Activated CD4-positive, alpha-beta T cell treated with anti-CD3 and anti-CD28 coated beads for 24 hours (primary cell): ENCODE measurements around the gene SCN8A.

ENCODE experiments used
- DNase-seq, 2 donors: peaks; one replicate each; pipeline ENCODE4 v3.0.0-alpha.2; 2020; ENCODE audit warnings: low read depth in 2 of 2

Gene SCN8A

DNA sequence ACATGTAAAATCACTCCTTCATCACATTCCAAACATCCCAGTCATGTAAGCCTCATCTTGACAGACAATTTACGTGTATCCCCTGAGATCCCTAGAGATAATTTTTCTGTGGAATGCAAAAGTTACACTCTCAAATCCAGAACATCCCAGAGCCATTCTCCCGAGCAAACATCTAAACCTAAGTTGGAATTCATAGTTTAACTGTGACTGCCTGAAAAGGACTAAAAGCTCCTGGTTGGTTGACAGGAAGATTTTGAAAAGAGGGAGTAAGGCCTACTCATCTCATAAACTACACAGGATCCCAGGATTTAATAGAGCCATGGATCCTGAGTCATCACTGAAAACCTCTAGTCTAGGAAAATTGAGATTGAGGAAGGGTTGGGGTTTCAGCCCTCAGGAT, 123.6 kb downstream of the SCN8A start:
- DNase-seq: no peak

DNA sequence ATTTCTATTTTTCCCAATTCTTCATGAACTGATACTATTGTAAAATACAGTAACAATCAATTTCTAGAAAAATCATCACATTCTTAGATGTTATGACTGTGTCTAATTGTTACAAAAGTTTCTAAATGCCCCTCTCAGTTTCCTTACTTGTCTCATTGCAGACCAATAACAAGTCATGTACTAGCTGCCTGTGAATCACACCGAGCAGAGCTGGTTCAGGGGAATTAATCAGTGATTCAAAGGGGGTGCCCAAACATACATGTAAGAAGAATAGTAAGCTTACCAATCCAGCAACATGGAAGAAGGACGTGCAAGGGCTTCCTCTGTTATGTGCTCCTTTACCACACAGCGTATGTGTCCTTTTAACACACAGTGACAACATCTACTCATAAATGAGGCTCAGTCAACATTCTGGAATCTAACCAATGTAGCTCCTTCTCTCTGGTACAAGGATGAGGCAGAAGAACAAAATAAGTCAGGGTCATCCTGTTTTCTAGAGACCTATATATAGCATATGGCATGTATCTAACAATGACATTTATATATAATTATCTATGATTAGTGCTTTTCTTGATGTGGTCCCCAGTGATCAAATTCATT, 126.4 kb downstream of the SCN8A start:
- DNase-seq: no peak

DNA sequence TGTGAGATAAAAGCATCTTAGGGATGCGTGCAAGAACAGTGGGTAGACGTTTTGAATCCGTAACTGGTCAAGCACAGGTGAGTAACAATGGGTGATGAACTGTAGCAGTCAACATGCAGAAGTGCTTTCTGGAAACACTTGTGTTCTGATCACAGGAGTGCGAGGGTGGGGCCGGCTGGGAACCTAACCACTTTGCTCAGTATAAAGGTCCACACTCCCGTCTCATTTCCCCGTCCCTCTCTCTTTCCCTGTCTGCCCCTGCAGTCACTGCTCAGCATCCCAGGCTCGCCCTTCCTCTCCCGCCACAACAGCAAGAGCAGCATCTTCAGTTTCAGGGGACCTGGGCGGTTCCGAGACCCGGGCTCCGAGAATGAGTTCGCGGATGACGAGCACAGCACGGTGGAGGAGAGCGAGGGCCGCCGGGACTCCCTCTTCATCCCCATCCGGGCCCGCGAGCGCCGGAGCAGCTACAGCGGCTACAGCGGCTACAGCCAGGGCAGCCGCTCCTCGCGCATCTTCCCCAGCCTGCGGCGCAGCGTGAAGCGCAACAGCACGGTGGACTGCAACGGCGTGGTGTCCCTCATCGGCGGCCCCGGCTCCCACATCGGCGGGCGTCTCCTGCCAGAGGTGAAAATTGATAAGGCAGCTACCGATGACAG, 130.4 kb downstream of the SCN8A start:
- peak; percentile 28 to 47 for DNase-seq

DNA sequence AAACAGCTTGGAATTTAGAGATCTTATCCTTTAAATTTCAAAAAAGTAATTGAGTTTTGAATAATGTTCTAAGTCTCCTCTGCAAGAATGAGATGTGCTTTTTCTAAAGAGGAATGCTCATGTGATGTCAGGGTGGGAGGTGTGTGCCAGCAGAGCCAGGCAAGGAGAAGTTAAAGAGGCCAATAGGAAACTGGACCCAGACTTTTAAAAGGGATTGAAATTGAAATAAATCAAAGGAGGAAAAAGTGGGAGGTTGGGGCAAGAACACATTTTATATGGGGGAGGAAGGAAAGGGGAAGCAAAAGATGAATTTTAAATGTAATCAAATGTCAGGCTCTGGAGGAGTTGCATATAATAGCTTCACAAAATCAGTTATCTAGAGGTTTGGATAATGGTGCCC, 131.4 kb downstream of the SCN8A start:
- DNase-seq: no peak

DNA sequence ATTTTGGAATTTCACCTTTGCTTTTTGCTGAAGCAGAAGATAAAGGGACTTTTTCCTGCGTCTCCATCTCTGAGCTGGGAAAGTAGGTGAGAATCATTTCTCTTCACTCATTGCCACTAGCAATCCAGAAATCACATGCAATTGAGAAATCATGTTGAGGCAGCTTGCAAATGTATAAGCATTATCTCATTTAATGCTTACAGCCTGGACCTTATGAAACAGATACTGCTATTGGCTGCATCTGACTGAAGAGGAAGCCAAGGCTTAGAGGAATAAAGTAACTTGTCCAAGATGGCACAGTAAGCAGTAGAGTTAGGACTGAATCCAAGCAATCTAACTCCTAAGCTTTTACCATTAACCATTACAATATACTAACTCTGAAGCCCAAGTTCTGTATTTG, 135.1 kb downstream of the SCN8A start:
- no peak for DNase-seq

DNA sequence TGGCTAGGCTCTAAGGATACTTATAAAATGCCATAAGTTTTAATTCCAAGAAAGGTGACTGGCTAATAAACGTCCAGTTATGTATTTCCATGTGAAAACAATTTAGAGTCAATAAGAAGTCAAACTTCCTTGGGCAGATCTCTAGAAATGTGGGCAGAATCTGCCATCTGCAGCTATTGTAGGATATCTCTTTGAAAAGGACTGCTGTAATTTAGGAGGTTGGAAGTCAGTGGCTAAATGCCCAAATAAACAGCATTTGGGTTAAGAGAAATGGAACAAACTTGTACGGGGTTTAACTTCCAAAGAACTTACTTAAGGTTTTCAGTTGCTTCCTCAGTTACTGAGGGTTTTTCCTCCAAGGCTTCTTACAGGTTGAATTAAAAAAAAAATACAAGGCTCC, 135.9 kb downstream of the SCN8A start:
- DNase-seq: no peak

DNA sequence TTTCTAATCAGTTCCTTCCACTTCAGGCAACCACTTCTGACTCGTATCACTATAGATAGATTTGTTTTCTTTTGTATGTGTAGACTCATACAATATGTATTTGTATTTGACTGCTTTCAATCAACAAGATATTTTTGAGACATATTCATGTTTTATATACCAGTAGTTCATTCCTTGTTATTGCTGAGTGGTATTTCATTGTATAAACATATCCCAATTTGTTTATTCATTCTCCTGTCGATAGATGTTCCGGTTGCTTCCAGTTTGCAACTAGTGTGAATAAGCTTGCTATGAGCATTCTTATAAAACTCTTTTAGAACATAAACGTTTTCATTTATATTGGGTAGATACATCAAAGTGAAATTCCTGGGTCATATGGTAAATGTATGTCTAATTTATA, 138.3 kb downstream of the SCN8A start:
- no peak for DNase-seq

DNA sequence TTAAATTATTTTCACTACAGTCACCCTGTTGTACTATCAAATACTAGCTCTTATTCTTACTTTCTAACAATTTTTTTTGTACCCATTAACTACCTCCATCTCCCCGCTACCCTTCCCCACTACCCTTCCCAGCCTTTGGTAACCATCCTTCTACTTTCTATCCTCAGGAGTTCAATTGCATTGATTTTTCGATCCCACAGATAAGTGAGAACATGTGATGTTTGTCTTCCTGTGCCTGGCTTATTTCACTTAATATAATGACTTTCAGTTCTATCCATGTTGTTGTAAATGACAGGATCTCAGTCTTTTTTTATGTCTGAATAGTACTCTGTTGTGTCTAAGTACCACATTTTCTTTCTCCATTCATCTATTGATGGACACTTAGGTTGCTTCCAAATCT, 139.7 kb downstream of the SCN8A start:
- no peak for DNase-seq

DNA sequence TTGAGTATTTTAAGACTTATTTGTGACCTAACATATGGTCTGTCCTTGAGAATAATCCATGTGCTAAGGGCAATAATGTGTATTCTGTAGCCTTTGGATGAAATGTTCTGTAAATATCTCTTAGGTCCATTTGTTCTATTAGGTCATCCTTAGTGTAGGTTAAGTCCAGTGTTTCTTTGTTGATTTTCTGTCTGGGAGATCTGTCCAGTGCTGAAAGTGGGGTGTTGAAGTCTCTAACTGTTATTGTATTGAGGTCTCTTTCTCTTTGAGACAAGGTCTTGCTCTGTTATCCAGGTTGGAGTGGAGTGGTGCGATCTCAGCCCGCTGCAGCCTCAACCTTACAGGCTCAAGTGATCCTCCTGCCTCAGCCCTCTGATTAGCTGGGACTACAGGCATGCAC, 149.5 kb downstream of the SCN8A start:
- DNase-seq: no peak

DNA sequence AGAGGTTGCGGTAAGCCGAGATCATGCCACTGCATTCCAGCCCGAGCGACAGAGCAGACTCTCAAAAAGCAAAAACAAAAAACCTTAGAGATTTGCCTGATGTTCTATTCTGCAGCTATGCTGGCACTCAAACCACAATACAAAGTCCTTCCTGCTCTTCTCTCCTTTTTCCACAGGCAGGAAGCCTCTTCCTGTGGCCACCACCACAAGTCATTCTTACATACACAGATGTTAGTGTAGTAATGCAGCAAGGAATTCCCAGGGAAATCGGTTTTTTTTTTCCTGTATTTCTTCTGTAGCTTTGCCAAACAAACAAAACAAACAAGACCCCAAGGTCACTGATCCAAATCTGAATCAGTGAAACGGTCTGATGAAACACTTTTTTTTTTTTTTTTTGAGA, 153.2 kb downstream of the SCN8A start:
- no peak for DNase-seq

DNA sequence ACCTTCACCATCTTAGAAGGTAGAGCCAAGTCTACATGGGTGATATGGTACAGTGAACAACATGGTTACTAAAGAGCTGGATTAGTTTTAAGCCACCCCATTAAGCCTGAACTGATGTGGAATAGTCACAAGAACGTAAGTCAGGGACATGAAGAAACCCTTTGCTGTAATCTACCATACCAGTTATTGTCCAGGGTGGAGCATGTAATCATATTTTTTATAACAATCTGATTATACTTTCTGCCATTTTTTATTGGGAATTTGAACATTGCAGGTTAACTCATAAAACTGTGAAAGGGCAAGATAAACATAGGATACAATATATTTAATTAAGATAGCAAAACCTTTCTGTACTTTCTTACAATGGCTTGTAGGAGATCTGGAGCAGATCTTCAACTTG, 153.9 kb downstream of the SCN8A start:
- no peak for DNase-seq

DNA sequence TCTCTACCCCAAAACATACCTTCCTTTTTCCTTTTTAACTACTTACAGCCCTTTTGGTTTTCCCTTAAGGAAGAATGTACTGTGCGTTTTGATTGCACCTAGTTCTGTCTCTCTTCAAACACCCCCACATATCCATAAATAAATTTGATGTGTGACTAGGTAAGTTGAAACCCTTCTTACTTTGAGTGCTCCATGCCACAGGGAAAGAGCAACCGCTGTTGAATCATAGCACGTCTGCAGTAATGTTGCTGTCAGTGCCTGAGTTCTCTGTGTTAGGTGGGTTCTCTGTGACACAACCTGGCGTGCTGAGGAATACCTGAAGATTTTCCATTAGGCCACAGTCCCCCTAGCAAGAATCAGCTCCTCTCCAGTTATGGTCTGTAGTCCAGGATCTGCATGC, 155.4 kb downstream of the SCN8A start:
- DNase-seq: no peak

DNA sequence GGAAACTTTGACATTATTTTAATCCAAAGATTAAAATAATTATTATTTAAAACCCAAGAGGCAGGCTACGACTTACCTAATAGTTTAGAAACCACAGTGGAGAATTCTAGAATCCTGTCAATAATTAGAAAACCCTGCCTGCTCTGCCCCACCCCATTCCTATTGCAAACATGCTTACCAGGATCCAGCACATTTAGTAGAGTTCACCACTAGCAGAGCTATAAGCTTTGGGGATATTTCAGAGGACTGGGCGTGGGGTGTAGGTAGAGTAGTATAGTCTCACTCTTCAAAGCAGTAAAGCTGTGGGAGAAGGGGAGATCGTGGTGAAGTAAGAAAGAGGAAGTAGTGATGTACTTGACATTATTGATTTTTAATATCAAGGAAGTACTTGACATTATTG, 157.2 kb downstream of the SCN8A start:
- no peak for DNase-seq

DNA sequence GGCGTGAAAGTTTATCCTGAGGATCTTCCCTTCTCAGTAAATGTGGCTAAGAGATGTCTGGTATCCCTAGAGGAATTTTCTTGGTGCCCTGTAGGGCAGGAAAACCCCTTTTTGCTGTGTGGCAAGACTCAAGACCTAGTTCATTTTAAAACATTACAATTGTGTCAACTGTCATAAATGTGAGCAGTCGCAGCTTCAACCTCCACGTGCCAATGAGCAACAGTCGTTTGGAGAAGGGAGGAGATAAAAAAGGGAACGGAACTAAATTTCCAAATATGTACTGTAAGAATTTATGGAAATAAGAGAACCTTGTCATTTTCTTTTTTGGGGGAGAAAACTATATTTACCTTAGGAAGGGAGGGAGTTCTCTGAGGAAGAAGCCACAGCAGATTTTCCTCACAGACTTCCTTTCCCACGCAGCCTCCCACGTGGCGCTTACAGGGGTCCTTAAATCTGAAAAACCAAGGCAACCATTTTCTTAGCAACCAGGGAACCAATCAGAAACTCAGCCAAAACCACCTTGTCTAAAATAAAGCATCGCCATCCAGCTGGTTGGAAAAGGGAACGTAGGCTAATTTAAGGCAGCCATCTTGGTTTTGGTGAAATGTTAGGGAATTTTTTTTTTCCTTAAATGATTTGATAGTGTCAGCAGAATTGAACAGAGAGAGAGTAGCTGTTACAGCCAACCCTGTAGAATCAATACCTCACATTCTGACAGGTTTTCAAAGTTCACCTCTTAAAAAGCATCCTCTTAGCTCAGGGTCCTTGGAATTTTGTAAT, 158.4 kb downstream of the SCN8A start:
- no peak for DNase-seq

DNA sequence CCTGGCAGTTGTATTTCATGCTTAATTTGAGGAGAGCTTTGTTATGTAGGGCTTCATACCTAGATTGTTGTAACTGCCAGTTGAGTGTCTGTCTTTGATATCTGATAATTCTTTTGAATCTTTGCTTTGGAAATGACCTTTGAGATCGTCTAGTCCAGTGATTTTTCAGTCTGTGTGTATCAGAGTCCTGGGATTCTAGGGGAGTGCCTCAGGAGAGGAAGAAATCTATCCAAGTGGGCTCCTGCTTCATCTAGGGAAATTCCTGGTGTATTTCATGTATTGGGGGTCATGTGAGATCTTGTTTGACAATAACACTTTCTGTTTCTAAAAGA, 158.9 kb downstream of the SCN8A start:
- DNase-seq: no peak

DNA sequence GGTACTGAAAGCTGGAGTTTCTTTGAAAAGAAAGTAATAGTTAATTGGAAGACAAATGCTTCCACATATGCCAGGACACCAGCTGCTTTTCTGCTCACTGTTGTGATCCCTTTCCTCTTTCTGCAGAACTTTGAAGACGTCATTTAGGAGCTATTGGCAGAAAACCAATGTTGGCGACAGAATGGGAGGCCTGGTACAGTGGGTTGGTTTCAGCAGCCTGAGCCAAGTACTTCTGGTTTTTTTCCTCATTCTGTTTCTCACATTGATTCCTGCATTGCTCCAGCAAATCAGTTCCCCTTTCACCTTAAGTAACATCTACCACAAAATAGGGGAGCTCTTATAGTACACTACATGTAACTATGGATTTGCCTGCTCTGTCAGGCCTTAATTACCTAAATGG, 160.6 kb downstream of the SCN8A start:
- DNase-seq: no peak

DNA sequence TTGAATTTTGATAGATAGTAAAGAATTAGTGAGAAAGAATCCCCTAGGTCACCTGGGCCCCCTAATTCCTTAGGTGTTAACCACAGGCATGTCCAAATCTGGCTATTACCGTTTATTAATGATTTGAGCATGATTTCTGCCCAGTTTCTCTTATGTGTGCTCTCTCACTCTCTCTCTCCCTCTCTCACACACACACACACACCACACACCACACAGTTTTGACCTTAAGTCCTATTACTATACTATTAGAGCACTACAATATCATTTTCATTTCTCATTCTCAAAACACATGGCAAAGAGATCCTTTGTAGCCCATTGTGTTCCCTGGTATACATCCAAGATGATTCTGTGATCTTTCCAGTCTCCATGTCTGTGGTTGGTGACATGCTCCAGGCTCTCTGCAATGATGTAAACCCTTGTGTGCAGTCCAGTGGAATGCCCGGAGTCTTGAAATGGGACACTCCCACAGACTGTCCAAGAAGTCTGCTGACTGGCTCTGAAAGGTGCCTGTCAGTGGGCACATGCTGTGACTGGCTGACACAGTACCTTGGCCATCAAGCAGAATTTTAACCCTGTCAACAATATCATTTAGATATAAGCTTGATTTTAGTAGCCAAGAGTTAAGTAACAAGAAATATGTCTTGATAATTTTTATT, 161.3 kb downstream of the SCN8A start:
- no peak for DNase-seq

DNA sequence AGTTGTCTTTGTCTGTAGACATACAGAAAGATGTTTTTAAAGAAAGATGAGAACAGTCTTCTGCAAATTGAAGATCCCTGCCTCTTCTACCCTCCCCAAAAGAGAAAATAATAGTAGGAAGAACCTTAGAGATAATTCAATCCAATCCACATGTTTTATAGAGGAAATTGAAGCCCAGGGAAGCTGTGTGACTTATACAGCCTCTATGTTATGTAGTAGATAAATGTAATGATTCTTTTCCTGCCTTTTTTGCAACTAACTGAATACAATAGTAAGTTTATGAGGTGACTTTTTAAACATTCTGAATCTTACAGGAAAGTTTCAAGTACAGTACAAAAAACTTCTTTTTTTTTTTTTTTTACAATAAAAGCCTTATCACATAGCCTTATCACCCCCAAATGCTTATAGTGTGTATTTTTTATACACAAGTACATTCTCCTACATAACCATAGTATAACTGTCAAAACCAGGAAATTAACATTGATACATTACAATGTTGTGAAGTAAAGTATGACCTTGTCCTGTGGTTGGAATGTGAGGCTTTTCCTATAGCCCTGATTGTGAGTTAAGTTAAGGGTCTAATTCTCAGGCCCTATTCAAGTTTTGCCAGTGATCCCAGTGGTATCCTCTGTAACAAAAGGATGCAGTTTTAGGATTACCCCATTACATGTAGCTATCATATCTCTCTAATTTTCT, 163.1 kb downstream of the SCN8A start:
- DNase-seq: no peak

DNA sequence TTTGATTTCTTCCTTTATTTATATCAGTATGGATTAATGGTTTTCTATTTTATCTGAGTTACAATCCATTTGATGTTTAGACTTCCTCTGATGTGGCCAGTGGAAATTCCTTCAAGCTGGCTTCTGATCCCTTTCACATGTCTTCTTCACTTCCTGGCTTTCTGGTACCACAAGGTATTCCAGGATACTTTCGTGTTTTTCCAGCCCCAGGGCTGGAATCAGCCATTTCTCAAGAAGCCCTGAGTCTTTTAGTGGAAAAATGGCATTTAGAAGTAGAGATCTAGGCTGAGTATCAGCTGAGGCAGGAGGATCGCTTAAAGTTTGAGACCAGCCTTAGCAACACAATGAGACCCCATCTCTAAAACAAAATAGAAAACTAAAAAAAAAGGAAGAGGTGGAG, 164.2 kb downstream of the SCN8A start:
- DNase-seq: no peak

DNA sequence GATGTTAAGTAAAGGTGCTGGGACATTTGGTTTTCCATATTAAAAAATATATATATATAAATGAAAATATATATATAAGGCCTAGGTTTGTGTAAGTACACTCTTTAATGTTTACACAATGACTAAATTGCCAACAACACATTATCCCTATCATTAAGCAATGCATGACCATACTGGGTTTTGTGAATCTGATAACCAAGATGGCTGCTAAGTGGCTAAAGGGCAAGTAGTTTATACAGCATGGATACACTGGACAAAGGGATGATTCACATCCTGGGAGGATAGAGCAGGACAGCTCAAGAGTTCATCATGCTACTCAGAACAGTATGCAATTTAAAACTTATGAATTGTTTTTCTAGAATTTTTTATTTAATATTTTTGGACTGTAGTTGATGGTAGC, 168.1 kb downstream of the SCN8A start:
- DNase-seq: no peak

DNA sequence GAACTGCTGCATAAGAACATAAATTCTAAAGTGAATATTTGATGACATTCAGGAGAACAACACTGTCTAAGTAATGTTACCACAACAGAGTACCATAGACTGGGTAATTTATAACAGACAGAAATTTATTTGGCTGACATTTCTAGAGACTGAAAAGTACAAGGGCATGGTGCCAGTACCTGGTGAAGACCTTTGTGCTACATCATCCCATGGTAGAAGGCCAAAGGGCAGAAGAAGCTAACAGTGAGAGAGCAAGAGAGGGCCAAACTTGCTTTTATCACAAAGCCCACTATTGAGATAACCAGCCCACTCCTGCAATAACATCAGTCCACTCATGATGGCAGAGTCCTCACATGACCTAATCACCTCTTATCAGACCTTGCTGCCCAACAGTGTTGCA, 168.7 kb downstream of the SCN8A start:
- DNase-seq: no peak

DNA sequence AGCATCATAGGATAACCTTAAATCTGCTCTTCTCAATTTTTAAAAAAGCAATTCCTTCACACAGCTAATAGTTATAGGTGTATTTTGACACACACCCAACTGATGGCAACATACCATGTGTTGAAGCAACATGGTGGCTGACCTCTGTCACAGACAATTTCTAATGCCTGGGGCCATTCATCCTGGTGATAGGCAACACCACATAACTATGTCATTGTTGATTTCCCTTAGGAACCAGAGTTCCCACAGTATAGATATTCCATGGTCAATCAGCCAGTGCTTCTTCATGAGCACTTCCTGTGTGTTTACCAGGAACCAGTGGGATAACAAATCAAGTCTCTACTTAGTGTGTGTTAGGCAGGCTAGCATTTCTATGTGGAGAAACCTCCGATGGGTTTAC, 169.2 kb downstream of the SCN8A start:
- DNase-seq: no peak
